ENCODE data around the gene RBM39. TPM values are rescaled to one million over a fixed set of nuclear protein-coding genes. Genes with fewer than 3 reads are reported as not detected.
"Not testable (repeated sequence)": the region's sequence is repeated elsewhere in the genome, so short reads cannot be mapped to it uniquely, and the experiment has no call there.

RBM39 gene
- total RNA-seq, 2 donors from 2014 or later: 276 to 332 TPM

GRCh38 chr20:35720165-35721123 is 21.6 kb downstream of the RBM39 start:
- peaks cover 97% of the 10 kb centered on the region for H3K36me3 ChIP-seq (ENCODE audit: control insufficient read depth, insufficient read depth, low read length)
- Mint-ChIP-seq H3K27me3 (ENCODE audit: insufficient read depth) (no peaks in the 10 kb centered on the region), H3K9me3 (no peaks in the 10 kb centered on the region), H3K27ac (peak overlapping the region; percentile 27), H3K4me3 (no peak overlapping the region), H3K4me1 (no peaks in the 10 kb centered on the region), H3K36me3 (ENCODE audit: low read depth) (peaks cover 82% of the 10 kb centered on the region)
- H3K4me1 ChIP-seq (ENCODE audit: control insufficient read depth, insufficient read depth, low read length): no peaks in the 10 kb centered on the region
- 97 to 99% methylated on average over 12 to 13 of the region's 13 CpGs for WGBS, 2 experiments (ENCODE audit: insufficient coverage in 1 of 2, insufficient read length in 1 of 2)
- no peaks in the 10 kb centered on the region for H3K9me3 ChIP-seq (ENCODE audit: control insufficient read depth, low read length)
- no peak overlapping the region for H3K4me3 ChIP-seq (ENCODE audit: low read length)
- peak; percentile 38 for DNase-seq
- no peak for TF ChIP-seq CTCF (conservative IDR thresholded peaks at IDR 0.05)
- no peak overlapping the region for H3K9ac ChIP-seq (ENCODE audit: extremely low read depth, low read length, poor library complexity, severe bottlenecking)
- no peak overlapping the region for H3K27ac ChIP-seq (ENCODE audit: low read depth, low read length)
- H3K27me3 ChIP-seq (ENCODE audit: control insufficient read depth, insufficient read depth, low read length, poor library complexity, severe bottlenecking): no peaks in the 10 kb centered on the region

- H3K9me3 Mint-ChIP-seq: no peaks in the 10 kb centered on the region
- peaks cover 98% of the 10 kb centered on the region for H3K36me3 ChIP-seq (ENCODE audit: control insufficient read depth, insufficient read depth, low read length)
- H3K27ac Mint-ChIP-seq: no peak overlapping the region
- H3K27me3 Mint-ChIP-seq (ENCODE audit: insufficient read depth): no peaks in the 10 kb centered on the region
- H3K36me3 Mint-ChIP-seq (ENCODE audit: low read depth): peaks cover 80% of the 10 kb centered on the region
- no peak overlapping the region for H3K27ac ChIP-seq (ENCODE audit: low read depth, low read length)
- H3K9me3 ChIP-seq (ENCODE audit: control insufficient read depth, low read length): no peaks in the 10 kb centered on the region
- WGBS, 2 experiments (ENCODE audit: insufficient coverage in 1 of 2, insufficient read length in 1 of 2): 85 to 100% methylated on average over 3 to 8 of the region's 8 CpGs
- no peak overlapping the region for H3K4me3 Mint-ChIP-seq
- peak; percentile 26 for DNase-seq
- H3K4me3 ChIP-seq (ENCODE audit: low read length): no peak overlapping the region
- no peak overlapping the region for H3K9ac ChIP-seq (ENCODE audit: extremely low read depth, low read length, poor library complexity, severe bottlenecking)
- H3K27me3 ChIP-seq (ENCODE audit: control insufficient read depth, insufficient read depth, low read length, poor library complexity, severe bottlenecking): no peaks in the 10 kb centered on the region
- no peaks in the 10 kb centered on the region for H3K4me1 Mint-ChIP-seq
- H3K4me1 ChIP-seq (ENCODE audit: control insufficient read depth, insufficient read depth, low read length): no peaks in the 10 kb centered on the region
- TF ChIP-seq CTCF (conservative IDR thresholded peaks at IDR 0.05): no peak
These were observed 22.3 kb downstream of the RBM39 start for GRCh38 chr20:35719717-35720116.

GRCh38 chr20:35718972-35719635 is 23.0 kb downstream of the RBM39 start:
- Histone ChIP-seq H3K27ac (ENCODE audit: low read depth, low read length) (no peak overlapping the region), H3K9ac (ENCODE audit: extremely low read depth, low read length, poor library complexity, severe bottlenecking) (no peak overlapping the region), H3K9me3 (ENCODE audit: control insufficient read depth, low read length) (no peaks in the 10 kb centered on the region), H3K36me3 (ENCODE audit: control insufficient read depth, insufficient read depth, low read length) (peaks cover 98% of the 10 kb centered on the region), H3K4me1 (ENCODE audit: control insufficient read depth, insufficient read depth, low read length) (no peaks in the 10 kb centered on the region), H3K4me3 (ENCODE audit: low read length) (no peak overlapping the region), H3K27me3 (ENCODE audit: control insufficient read depth, insufficient read depth, low read length, poor library complexity, severe bottlenecking) (no peaks in the 10 kb centered on the region)
- Mint-ChIP-seq H3K27me3 (ENCODE audit: insufficient read depth) (no peaks in the 10 kb centered on the region), H3K4me3 (no peak overlapping the region), H3K4me1 (no peaks in the 10 kb centered on the region), H3K9me3 (no peaks in the 10 kb centered on the region), H3K27ac (peak overlapping the region; percentile 66), H3K36me3 (ENCODE audit: low read depth) (peaks cover 79% of the 10 kb centered on the region)
- TF ChIP-seq CTCF (conservative IDR thresholded peaks at IDR 0.05): no peak
- DNase-seq: peak; percentile 54
- WGBS, 2 experiments (ENCODE audit: insufficient coverage in 1 of 2, insufficient read length in 1 of 2): 96 to 99% methylated on average over 10 to 12 of the region's 12 CpGs

GRCh38 chr20:35718321-35718720 is 23.7 kb downstream of the RBM39 start:
- H3K36me3 Mint-ChIP-seq (ENCODE audit: low read depth): peaks cover 78% of the 10 kb centered on the region
- not testable (repeated sequence) for H3K9ac ChIP-seq (ENCODE audit: extremely low read depth, low read length, poor library complexity, severe bottlenecking); H3K4me1 ChIP-seq (ENCODE audit: control insufficient read depth, insufficient read depth, low read length); H3K27me3 ChIP-seq (ENCODE audit: control insufficient read depth, insufficient read depth, low read length, poor library complexity, severe bottlenecking); H3K27ac ChIP-seq (ENCODE audit: low read depth, low read length); H3K9me3 Mint-ChIP-seq; H3K4me1 Mint-ChIP-seq; H3K9me3 ChIP-seq (ENCODE audit: control insufficient read depth, low read length); H3K27me3 Mint-ChIP-seq (ENCODE audit: insufficient read depth); H3K4me3 ChIP-seq (ENCODE audit: low read length); H3K4me3 Mint-ChIP-seq
- H3K27ac Mint-ChIP-seq: peak overlapping the region; percentile 6
- H3K36me3 ChIP-seq (ENCODE audit: control insufficient read depth, insufficient read depth, low read length): peaks cover 98% of the 10 kb centered on the region
- WGBS, 2 experiments (ENCODE audit: insufficient coverage in 1 of 2, insufficient read length in 1 of 2): 88 to 98% methylated on average over 6 to 8 of the region's 8 CpGs
- peak; percentile 43 for DNase-seq

All from endodermal cell (in vitro differentiated cells).